Spleen (tissue), 7 donors: ENCODE measurements around the gene S1PR2.

ENCODE experiments used
- CTCF ChIP-seq, 11 experiments: fragments of 200-600 bp in 7 of 11; fragments of 450-650 bp in 4 of 11; sonication (generic) in 4 of 11; IDR thresholded peaks in 8 of 11; conservative IDR thresholded peaks in 3 of 11; 1 replicate in 7 of 11; 2 replicates in 4 of 11; pipeline versions ENCODE4 v1.4.0 to v1.8.0; 2016 to 2021; ENCODE audit warnings: antibody characterized with exemption in 11 of 11, inconsistent platforms in 4 of 11, mild to moderate bottlenecking in 1 of 11
- POLR2A ChIP-seq, 3 donors: fragments of 450-650 bp; IDR thresholded peaks; one replicate each; pipeline ENCODE4 v1.5.1; 2017; ENCODE audit warnings: antibody characterized with exemption in 3 of 3, mild to moderate bottlenecking in 1 of 3
- donor health status: DM: no; HTN: no; CAD: no; lungs with moderate emphysema.
- donor health status: DM: no; HTN: no; CAD: no.
- donor health status: DM: no; HTN: no; CAD: no.

GRCh38 chr19:10211061-10211460, 20.1 kb downstream of the S1PR2 start:
- no peak for TF ChIP-seq CTCF (IDR thresholded peaks at IDR 0.05 in 8 of 11, conservative IDR thresholded peaks at IDR 0.05 in 3 of 11)
- no peak for TF ChIP-seq POLR2A (IDR thresholded peaks at IDR 0.05)
